Breast epithelium (tissue), 3 donors: ENCODE results near the gene PIP5K1B.

ENCODE experiments used
- CTCF ChIP-seq, 3 donors: fragments of 450-650 bp; IDR thresholded peaks; one replicate each; pipeline ENCODE4 v1.5.1; 2016 to 2017; ENCODE audit warnings: antibody characterized with exemption in 3 of 3, mild to moderate bottlenecking in 3 of 3, moderate library complexity in 3 of 3
- POLR2A ChIP-seq: fragments of 450-650 bp; IDR thresholded peaks from one replicate; pipeline ENCODE4 v1.6.1; 2016; ENCODE audit warnings: antibody characterized with exemption, mild to moderate bottlenecking, moderate library complexity
- POLR2AphosphoS5 ChIP-seq, 3 donors: sonication (generic); formaldehyde crosslinking; IDR thresholded peaks; one replicate each; pipeline ENCODE4 v1.6.1; 2017; ENCODE audit warnings: antibody characterized with exemption in 3 of 3

GRCh38 chr9:68821911-68822310, 116.9 kb downstream of the PIP5K1B start:
- TF ChIP-seq CTCF (IDR thresholded peaks at IDR 0.05) (no peak), POLR2A (no peak), POLR2AphosphoS5 (IDR thresholded peaks at IDR 0.05) (no peak)
